Measurements from ENCODE around the gene FUT3.

The FUT3 gene

DNA sequence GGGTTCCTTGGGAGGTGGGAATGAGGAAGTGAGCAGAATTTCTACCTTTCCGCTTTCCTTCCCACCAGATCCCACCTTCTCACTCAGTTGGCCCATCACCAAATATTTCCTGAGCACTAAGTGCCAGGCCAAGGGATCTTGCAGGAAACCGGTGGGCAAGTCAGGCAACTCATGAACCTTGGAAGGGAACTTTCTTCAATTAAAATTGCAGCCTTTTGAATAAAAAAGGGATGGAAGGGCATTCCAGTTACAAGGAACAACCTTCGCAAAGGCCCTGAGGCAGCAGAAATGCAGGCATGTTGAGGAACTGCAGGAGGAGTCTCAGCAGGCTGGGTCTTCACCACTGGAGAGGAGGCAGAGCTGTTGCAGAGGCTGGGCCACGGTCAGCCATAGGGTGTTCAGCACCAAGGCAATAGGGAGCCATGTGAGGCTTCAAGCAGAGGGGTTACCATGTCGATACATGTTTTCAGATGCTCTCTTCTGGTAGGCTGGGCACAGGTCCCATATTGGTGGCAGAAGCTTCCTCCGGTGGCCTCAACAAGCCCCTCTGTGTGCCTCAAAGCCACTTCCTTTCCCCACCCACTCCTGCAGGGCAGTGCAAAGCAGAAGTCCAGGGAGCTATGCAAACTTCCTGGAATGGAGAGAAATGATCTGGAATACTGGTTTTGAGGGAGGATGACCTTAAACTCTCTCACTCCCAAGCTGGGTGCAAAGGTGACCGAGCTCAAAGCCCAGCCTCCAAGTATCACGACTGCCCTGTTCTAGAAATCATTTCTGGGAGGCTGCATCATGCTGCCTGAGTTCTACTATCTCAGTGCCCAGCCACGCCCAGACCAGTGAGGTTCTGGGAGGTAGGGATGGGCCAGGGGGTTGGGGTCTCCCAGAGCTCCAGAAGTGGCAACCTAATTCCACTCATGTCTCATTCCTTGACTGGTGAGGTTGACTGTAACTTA lies 11.9 kb downstream of the FUT3 start, which contains the start of gene FUT6:
Gene FUT6, minus strand, starts transcription at position 638 of the 953 bp plus-strand sequence. CDS start 7,135 bp downstream, outside the sequence.
- Histone ChIP-seq H3K36me3 (peaks cover 3% of the 10 kb centered on the region; the same call in 1 of the 2 replicates), H3K27me3 (ENCODE audit: insufficient read depth, low read depth, severe bottlenecking) (no peaks in the 10 kb centered on the region), H3K9me3 (ENCODE audit: severe bottlenecking) (no peaks in the 10 kb centered on the region), H3K27ac (no peak within 1 kb of the TSS), H3K4me3 (ENCODE audit: low read depth, low read length) (no peak within 1 kb of the TSS)
- DNase-seq, result no peak
- TF ChIP-seq, protein P1, sequence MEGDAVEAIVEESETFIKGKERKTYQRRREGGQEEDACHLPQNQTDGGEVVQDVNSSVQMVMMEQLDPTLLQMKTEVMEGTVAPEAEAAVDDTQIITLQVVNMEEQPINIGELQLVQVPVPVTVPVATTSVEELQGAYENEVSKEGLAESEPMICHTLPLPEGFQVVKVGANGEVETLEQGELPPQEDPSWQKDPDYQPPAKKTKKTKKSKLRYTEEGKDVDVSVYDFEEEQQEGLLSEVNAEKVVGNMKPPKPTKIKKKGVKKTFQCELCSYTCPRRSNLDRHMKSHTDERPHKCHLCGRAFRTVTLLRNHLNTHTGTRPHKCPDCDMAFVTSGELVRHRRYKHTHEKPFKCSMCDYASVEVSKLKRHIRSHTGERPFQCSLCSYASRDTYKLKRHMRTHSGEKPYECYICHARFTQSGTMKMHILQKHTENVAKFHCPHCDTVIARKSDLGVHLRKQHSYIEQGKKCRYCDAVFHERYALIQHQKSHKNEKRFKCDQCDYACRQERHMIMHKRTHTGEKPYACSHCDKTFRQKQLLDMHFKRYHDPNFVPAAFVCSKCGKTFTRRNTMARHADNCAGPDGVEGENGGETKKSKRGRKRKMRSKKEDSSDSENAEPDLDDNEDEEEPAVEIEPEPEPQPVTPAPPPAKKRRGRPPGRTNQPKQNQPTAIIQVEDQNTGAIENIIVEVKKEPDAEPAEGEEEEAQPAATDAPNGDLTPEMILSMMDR (IDR thresholded peaks at IDR 0.05; ENCODE audit: low read depth, low read length), result no peak

DNA sequence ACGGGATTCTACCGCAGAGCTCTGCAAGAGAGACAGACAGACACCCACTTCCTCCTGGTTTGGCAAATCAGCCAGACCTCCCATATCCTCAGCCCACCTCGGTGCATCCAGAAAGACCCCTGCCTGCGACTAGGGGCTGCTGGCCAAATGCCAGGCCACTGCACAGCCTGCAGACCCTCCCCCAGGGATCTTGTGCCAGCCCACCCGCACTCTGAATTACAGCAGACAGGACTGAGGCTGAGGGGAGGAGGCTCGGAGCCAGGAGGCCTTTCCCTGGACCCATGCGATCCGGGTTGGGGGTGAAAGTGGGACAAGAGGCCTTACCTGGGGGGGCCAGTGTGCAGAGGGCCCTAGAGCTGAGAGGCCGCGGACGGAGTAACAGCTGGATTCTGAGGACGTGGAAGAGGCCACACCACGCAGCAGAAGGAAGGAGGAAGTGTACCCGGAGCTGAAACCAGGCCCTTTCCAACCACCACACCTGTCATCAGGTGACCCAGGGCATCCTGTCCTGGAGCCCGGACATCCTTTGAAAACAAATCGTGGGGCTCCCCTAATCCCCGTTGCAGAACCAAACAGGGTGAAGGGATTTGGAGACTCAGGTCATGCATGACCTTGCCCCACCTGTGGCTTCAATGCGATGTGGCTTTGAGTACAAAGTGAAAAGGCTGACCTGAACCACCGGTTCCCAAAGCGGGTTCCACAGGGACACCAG lies 12.7 kb downstream of the FUT3 start:
- Histone ChIP-seq H3K4me3 (ENCODE audit: low read depth, low read length) (no peak overlapping the region), H3K27ac (no peak overlapping the region), H3K36me3 (peaks cover 3% of the 10 kb centered on the region; the same call in 1 of the 2 replicates), H3K27me3 (ENCODE audit: insufficient read depth, low read depth, severe bottlenecking) (no peaks in the 10 kb centered on the region), H3K9me3 (ENCODE audit: severe bottlenecking) (no peaks in the 10 kb centered on the region)
- no peak for DNase-seq
- TF ChIP-seq, protein P1 (IDR thresholded peaks at IDR 0.05; ENCODE audit: low read depth, low read length), result no peak

DNA sequence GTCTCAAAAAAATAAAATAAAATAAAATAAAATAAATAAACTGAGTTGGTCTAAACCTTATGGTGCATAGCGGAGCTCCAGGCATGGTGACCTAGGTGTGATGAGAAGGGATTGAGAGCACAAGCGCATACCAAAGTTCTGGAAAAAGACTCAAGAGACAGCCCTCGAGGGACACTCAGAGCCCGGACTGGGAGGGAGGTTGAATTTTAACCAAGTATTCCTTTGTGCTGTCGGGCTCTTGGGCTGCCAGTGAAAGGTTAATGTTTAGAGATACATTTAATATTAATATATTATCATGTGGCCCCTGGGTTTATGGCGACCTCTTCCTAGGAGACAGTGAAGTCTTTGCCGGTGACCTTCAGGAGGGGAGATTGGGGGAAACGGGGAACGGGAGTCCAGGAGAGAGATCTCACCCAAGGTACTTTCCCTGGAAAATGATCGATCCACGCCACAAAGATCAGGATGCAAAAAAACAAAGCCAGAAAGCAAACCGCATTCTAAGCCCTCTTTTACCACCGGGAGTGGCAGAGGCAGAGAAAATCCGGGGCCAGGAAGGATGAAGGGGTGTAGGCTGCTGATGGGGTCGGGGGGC lies 13.4 kb downstream of the FUT3 start:
- no peak for DNase-seq
- Histone ChIP-seq H3K4me3 (ENCODE audit: low read depth, low read length) (no peak overlapping the region), H3K27ac (no peak overlapping the region), H3K9me3 (ENCODE audit: severe bottlenecking) (no peaks in the 10 kb centered on the region), H3K27me3 (ENCODE audit: insufficient read depth, low read depth, severe bottlenecking) (no peaks in the 10 kb centered on the region), H3K36me3 (no peaks in the 10 kb centered on the region; the same call in 1 of the 2 replicates)
- TF ChIP-seq, protein P1 (IDR thresholded peaks at IDR 0.05; ENCODE audit: low read depth, low read length), result no peak

DNA sequence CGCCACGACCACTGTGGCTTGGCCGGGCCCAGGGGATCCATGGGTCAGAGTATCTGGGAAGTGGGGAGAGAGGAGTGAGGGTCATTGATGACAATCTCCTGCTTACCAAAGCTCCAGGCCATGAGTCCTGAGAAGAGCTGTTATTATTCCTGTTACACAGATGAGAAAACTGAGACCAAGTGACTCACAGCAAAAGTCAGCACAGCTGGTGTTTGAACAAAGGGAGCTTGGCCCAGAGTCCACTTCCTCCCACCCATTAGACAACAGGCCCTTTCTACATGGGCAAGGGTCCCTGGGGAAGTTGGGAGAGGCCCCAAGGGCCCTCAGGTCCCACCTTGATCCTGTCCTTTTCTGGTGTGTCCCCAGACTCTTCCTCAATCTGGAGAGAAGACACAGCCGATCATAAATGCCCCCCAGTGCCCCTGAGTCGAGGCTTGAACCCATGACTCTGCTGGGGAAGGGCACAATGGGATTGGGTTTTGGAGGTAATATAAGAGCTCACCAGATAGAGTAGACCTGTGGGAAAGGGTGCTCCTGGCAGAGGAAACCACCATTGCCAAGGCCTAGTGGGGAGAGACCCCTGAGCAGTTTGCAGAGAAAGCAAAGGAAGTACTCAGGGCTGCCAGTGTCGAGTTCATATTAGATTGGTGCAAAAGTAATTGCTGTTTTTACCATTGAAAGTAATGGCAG lies 18.6 kb downstream of the FUT3 start:
- no peak overlapping the region for H3K27ac ChIP-seq
- no peaks in the 10 kb centered on the region for H3K27me3 ChIP-seq (ENCODE audit: insufficient read depth, low read depth, severe bottlenecking)
- no peaks in the 10 kb centered on the region for H3K9me3 ChIP-seq (ENCODE audit: severe bottlenecking)
- H3K4me3 ChIP-seq (ENCODE audit: low read depth, low read length), result no peak overlapping the region
- TF ChIP-seq, protein P1 (IDR thresholded peaks at IDR 0.05; ENCODE audit: low read depth, low read length), result no peak
- no peaks in the 10 kb centered on the region for H3K36me3 ChIP-seq
- DNase-seq, result no peak

DNA sequence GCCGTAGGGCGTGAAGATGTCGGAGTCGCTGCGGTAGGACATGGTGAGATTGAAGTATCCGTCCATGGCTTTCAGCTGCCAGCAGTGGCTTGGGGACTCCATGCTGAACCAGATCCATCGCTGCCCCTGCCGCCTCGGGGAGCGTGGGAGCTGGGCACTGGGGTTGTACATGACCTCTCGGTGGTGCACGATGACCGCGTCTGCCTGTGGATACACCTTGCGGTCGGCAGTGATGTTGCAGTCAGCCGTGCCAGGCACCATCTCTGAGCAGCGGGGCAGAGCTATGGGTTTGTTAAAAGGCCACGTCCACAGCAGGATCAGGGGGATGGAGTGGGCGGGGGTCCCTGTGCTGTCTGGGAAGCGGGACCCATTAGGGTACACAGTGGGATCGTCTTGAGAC lies 19.2 kb downstream of the FUT3 start:
- TF ChIP-seq, protein P1 (IDR thresholded peaks at IDR 0.05; ENCODE audit: low read depth, low read length), result no peak
- Histone ChIP-seq H3K27ac (no peak overlapping the region), H3K9me3 (ENCODE audit: severe bottlenecking) (no peaks in the 10 kb centered on the region), H3K4me3 (ENCODE audit: low read depth, low read length) (no peak overlapping the region), H3K36me3 (no peaks in the 10 kb centered on the region), H3K27me3 (ENCODE audit: insufficient read depth, low read depth, severe bottlenecking) (no peaks in the 10 kb centered on the region)
- DNase-seq, result no peak
